Measurements from ENCODE around the gene HOXB7.
A peak's percentile ranks its signal among the peaks of the same experiment; 100 is the strongest.

HOXB7 gene

DNA sequence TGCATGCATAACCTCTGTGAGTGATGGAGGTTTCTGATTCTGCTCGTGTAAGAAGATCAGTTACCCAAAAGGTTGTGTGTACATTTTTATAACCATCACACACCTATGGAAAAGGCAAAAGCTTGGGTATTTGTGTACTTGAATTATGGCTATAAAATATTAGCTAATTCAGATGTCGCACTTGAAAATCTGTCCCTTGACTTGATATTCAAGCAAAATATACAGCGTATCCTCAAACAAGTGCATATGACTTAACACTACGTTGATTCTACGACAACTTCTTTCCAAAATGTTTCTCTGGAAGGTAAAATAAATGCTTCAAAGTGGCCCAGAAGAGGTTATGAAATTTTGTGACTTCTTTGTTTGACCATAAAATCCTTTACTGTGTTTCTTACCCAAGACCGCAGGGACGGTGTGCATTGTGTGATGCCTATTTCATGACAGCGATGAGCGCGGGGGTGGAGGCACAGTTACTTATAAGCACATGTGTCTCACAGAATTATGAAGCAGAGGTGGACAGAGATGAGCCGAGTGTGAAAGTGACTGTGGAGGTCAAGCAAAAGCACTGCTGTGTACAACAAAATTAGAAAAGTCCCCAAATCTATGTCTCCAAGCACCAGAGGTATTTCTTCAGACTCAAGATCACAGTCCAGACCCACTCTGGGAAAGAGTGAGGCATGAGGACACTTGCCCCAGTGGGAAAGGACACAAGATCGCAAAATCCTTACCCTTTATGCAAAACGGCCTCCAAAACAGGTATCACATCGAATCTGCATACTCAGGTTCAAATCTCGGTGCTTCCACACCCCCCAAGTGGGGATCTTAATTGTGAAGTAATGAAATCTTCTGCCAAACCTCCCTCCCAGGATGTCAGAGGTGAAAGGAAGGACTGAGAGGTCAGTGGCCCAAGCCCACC, 19.4 kb upstream of the HOXB7 start:
- H3K4me1 ChIP-seq (ENCODE audit: control extremely low read depth in 1 of 4, control insufficient read depth in 4 of 4, insufficient read depth in 4 of 4, low read length in 3 of 4) = peaks cover 0 to 24% (median 21%) of the 10 kb centered on the region in 4 experiments
- CTCF ChIA-PET = interaction anchor here (0.8 kb wide), 1 partner anchor 11 kb away, joined by 3 read pairs; no protein-coding TSS in a partner anchor
- peak overlapping the region in 1 of 2 experiments; percentile 76 for H3K27ac ChIP-seq (ENCODE audit: insufficient read depth in 1 of 2, low read depth in 1 of 2, low read length in 2 of 2, poor library complexity in 1 of 2, severe bottlenecking in 2 of 2)
- 95% methylated on average over 4 of the region's 15 CpGs for WGBS (ENCODE audit: insufficient coverage)
- H3K27me3 ChIP-seq (replicated peaks in 2 of 5; ENCODE audit: control insufficient read depth in 4 of 5, insufficient read depth in 5 of 5, low read length in 4 of 5) = peaks cover 21 to 98% (median 56%) of the 10 kb centered on the region in 5 experiments
- H3K4me3 ChIP-seq (ENCODE audit: control insufficient read depth in 1 of 7, extremely low read depth in 1 of 7, insufficient read depth in 4 of 7, low read depth in 2 of 7, low read length in 6 of 7) = no peak overlapping the region
- H3K9me3 ChIP-seq (ENCODE audit: control extremely low read depth in 1 of 5, control insufficient read depth in 4 of 5, insufficient read depth in 2 of 5, low read depth in 1 of 5, low read length in 4 of 5) = no peaks in the 10 kb centered on the region
- POLR2A ChIA-PET = no interaction called here
- no peak for DNase-seq
- H3K36me3 ChIP-seq (ENCODE audit: control insufficient read depth in 4 of 4, insufficient read depth in 4 of 4, low read length in 3 of 4) = no peaks in the 10 kb centered on the region

DNA sequence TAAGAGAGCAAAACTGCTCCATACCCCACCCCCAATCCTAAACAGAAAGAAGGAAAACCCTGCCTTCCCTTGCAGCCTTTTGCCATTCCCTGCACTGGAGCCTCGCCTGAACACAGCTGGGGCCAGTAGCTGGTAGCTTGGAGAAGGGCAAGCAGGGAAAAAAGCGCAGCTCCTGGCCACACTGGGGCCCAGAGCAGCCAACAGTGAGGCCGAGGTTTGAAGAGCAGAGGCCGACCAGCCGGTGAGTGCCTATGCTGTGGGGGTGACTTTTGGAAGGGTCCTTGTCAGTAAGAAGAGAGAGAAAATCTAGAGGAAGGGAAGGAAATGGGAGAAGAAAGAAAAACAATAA, 18.6 kb upstream of the HOXB7 start:
- peaks cover 18 to 98% (median 52%) of the 10 kb centered on the region in 5 experiments for H3K27me3 ChIP-seq (replicated peaks in 2 of 5; ENCODE audit: control insufficient read depth in 4 of 5, insufficient read depth in 5 of 5, low read length in 4 of 5)

DNA sequence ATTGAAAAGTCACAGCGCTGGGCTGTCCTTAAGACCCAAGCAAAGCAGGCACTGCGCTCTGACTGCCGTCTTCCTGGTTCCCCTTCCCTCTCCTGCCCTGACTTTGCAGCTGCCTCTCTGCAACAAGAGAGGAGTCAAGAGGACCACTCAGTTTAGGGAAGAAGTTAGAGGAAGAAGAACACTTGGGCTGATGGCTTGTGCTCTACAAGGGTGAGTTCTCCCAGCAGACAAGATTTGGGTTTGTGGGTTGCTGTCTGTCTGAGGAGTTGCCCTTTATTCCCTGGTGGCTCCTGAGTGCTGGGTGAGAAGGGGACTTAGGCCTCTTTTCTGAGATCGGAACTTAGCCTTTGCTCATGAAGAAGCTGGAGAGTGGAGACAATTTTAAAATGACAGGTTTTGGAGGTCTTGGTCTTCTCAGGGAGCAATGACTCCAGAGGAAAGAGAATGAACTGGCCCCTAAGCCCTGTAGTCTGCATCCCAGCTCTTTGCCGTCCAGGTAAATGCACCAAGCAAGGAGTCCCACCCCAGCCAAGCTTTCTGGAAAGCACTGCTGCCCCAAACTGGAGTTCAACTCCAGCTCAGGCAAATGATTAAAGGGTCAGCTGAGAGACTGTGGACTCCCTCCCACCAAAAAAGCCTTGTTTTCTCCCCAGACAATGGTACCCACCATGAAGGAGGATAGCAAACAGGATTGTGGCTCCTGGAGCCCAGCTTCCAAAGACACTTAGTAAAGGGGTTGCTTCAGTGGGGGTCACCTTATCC, 18.0 kb upstream of the HOXB7 start:
- ChIA-PET POLR2A (no interaction called here), CTCF (interaction anchor here (0.6 to 1.7 kb wide), 4 partner anchors 8 to 35 kb away, joined by 3 to 7 read pairs (median 4); no protein-coding TSS in a partner anchor)
- no peak for DNase-seq
- Histone ChIP-seq H3K4me3 (ENCODE audit: control insufficient read depth in 1 of 7, extremely low read depth in 1 of 7, insufficient read depth in 4 of 7, low read depth in 2 of 7, low read length in 6 of 7) (no peak overlapping the region), H3K27me3 (replicated peaks in 2 of 5; ENCODE audit: control insufficient read depth in 4 of 5, insufficient read depth in 5 of 5, low read length in 4 of 5) (peaks cover 18 to 99% (median 54%) of the 10 kb centered on the region in 5 experiments), H3K27ac (ENCODE audit: insufficient read depth in 1 of 2, low read depth in 1 of 2, low read length in 2 of 2, poor library complexity in 1 of 2, severe bottlenecking in 2 of 2) (peak overlapping the region in 1 of 2 experiments; percentile 76), H3K9me3 (ENCODE audit: control extremely low read depth in 1 of 5, control insufficient read depth in 4 of 5, insufficient read depth in 2 of 5, low read depth in 1 of 5, low read length in 4 of 5) (no peaks in the 10 kb centered on the region), H3K36me3 (ENCODE audit: control insufficient read depth in 4 of 4, insufficient read depth in 4 of 4, low read length in 3 of 4) (no peaks in the 10 kb centered on the region), H3K4me1 (ENCODE audit: control extremely low read depth in 1 of 4, control insufficient read depth in 4 of 4, insufficient read depth in 4 of 4, low read length in 3 of 4) (peaks cover 0 to 31% (median 27%) of the 10 kb centered on the region in 4 experiments)
- WGBS (ENCODE audit: insufficient coverage) = 50% methylated on average over 4 of the region's 5 CpGs

More for the DNA sequence above, 18.6 kb upstream of the HOXB7 start:
- no peak overlapping the region for H3K4me3 ChIP-seq (ENCODE audit: control insufficient read depth in 1 of 7, extremely low read depth in 1 of 7, insufficient read depth in 4 of 7, low read depth in 2 of 7, low read length in 6 of 7)
- H3K9me3 ChIP-seq (ENCODE audit: control extremely low read depth in 1 of 5, control insufficient read depth in 4 of 5, insufficient read depth in 2 of 5, low read depth in 1 of 5, low read length in 4 of 5) = no peaks in the 10 kb centered on the region
- ChIA-PET CTCF (interaction anchor here (0.6 to 1.7 kb wide), 4 partner anchors 8 to 34 kb away, joined by 3 to 7 read pairs (median 4); no protein-coding TSS in a partner anchor), POLR2A (no interaction called here)
- DNase-seq = no peak
- peaks cover 0 to 33% (median 29%) of the 10 kb centered on the region in 4 experiments for H3K4me1 ChIP-seq (ENCODE audit: control extremely low read depth in 1 of 4, control insufficient read depth in 4 of 4, insufficient read depth in 4 of 4, low read length in 3 of 4)
- peak overlapping the region in 1 of 2 experiments; percentile 76 for H3K27ac ChIP-seq (ENCODE audit: insufficient read depth in 1 of 2, low read depth in 1 of 2, low read length in 2 of 2, poor library complexity in 1 of 2, severe bottlenecking in 2 of 2)
- 88% methylated on average over 5 of the region's 5 CpGs for WGBS (ENCODE audit: insufficient coverage)
- no peaks in the 10 kb centered on the region for H3K36me3 ChIP-seq (ENCODE audit: control insufficient read depth in 4 of 4, insufficient read depth in 4 of 4, low read length in 3 of 4)

DNA sequence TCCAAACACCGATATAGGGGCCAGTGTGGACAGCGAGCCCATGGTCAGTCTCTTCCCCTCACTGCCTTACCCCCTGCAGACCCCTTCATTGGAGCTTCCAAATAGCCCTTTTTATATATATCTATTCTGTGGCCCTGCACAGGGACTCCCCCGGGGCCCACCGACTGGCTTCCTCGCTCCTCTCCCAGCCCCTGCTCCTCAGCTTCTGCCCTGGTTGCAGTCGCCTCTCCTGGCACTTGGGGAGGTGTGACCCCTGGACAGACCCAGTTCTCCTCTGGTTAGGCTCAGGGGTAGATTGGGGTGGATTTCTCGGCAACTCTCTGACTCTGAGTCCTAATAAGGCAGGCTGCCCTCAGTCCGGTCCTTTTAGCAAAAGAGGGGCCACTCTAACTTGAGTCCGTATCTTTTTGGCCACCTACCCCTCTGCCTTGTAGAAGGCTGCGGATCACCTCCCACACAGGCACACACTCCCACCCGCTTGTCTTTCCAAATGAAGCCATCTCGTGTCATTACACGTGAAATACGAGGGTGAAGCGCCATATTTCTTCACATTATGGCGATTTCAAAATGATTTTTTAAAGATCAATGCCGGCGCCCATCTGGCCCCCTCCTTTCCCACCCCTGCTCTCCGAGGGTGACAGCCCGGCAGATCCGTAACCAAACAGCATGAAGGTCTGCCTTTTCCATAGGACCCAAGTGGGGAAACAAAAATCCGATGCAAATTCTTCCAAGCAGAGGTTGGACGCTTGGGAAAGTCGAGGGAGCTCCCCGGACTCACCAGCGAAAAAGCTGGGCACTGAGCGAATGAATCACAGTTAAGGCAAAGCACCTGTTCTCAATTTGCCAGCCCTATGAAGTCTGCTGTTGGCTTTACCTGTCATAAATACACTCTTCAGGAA, 17.1 kb upstream of the HOXB7 start:
- Histone ChIP-seq H3K4me1 (ENCODE audit: control extremely low read depth in 1 of 4, control insufficient read depth in 4 of 4, insufficient read depth in 4 of 4, low read length in 3 of 4) (peaks cover 0 to 28% (median 24%) of the 10 kb centered on the region in 4 experiments), H3K9me3 (ENCODE audit: control extremely low read depth in 1 of 5, control insufficient read depth in 4 of 5, insufficient read depth in 2 of 5, low read depth in 1 of 5, low read length in 4 of 5) (no peaks in the 10 kb centered on the region), H3K27ac (ENCODE audit: insufficient read depth in 1 of 2, low read depth in 1 of 2, low read length in 2 of 2, poor library complexity in 1 of 2, severe bottlenecking in 2 of 2) (peak overlapping the region in 1 of 2 experiments; percentile 76), H3K27me3 (replicated peaks in 2 of 5; ENCODE audit: control insufficient read depth in 4 of 5, insufficient read depth in 5 of 5, low read length in 4 of 5) (peaks cover 18 to 99% (median 57%) of the 10 kb centered on the region in 5 experiments), H3K4me3 (ENCODE audit: control insufficient read depth in 1 of 7, extremely low read depth in 1 of 7, insufficient read depth in 4 of 7, low read depth in 2 of 7, low read length in 6 of 7) (no peak overlapping the region), H3K36me3 (ENCODE audit: control insufficient read depth in 4 of 4, insufficient read depth in 4 of 4, low read length in 3 of 4) (no peaks in the 10 kb centered on the region)
- POLR2A ChIA-PET = interaction anchor here (0.7 kb wide), 1 partner anchor 520 kb away, joined by 3 read pairs; no protein-coding TSS in a partner anchor
- DNase-seq = no peak
- WGBS (ENCODE audit: insufficient coverage) = 74% methylated on average over 23 of the region's 27 CpGs
- CTCF ChIA-PET = interaction anchor here (1.4 to 1.7 kb wide), 2 partner anchors 9 to 11 kb away, joined by 4 to 7 read pairs; no protein-coding TSS in a partner anchor

DNA sequence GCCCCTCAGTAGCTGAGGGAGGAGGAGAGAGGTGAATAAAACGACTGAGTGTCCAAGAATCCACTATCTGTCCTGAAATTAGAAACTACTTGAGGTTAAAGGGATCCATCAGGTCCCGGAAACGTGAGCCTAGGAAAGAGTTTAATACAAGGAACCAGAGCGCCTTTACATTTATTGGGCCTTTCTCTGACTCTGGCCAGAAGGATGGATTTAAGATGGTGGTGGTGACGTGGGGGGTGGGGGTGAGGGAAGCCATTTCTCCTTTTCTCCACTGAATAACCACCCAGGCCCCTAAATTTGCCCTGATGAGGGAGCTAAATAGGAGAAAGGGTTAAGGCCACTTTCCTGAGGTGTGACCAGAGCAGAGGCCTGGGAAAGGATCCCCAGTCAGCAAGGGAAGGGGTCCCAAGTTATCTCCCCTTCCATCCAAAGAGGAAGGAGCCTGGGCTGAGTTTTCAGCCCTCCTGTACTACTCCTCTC, 16.3 kb upstream of the HOXB7 start:
- Histone ChIP-seq H3K9me3 (ENCODE audit: control extremely low read depth in 1 of 5, control insufficient read depth in 4 of 5, insufficient read depth in 2 of 5, low read depth in 1 of 5, low read length in 4 of 5) (no peaks in the 10 kb centered on the region), H3K27me3 (replicated peaks in 2 of 5; ENCODE audit: control insufficient read depth in 4 of 5, insufficient read depth in 5 of 5, low read length in 4 of 5) (peaks cover 18 to 99% (median 60%) of the 10 kb centered on the region in 5 experiments), H3K4me3 (ENCODE audit: control insufficient read depth in 1 of 7, extremely low read depth in 1 of 7, insufficient read depth in 4 of 7, low read depth in 2 of 7, low read length in 6 of 7) (peak overlapping the region in 2 of 7 experiments; percentile 11 to 31), H3K4me1 (ENCODE audit: control extremely low read depth in 1 of 4, control insufficient read depth in 4 of 4, insufficient read depth in 4 of 4, low read length in 3 of 4) (peaks cover 0 to 28% (median 24%) of the 10 kb centered on the region in 4 experiments), H3K36me3 (ENCODE audit: control insufficient read depth in 4 of 4, insufficient read depth in 4 of 4, low read length in 3 of 4) (no peaks in the 10 kb centered on the region), H3K27ac (ENCODE audit: insufficient read depth in 1 of 2, low read depth in 1 of 2, low read length in 2 of 2, poor library complexity in 1 of 2, severe bottlenecking in 2 of 2) (peak overlapping the region in 1 of 2 experiments; percentile 76)
- CTCF ChIA-PET = interaction anchor here (0.5 to 2.8 kb wide), 4 partner anchors 9 to 592 kb away, joined by 4 to 27 read pairs (median 6); partner anchors contain the start of gene HOXB8
- WGBS (ENCODE audit: insufficient coverage) = 55% methylated on average over 4 of the region's 5 CpGs
- DNase-seq = no peak
- POLR2A ChIA-PET = interaction anchor here (0.7 kb wide), 1 partner anchor 519 kb away, joined by 3 read pairs; no protein-coding TSS in a partner anchor
